Measurements from ENCODE around the gene ALDH3B1. TPM values are rescaled to one million over a fixed set of nuclear protein-coding genes. Genes with fewer than 3 reads are reported as not detected.
A peak's percentile ranks its signal among the peaks of the same experiment; 100 is the strongest.

Gene ALDH3B1
- total RNA-seq, 1 experiment from 2014 or later = not detected

DNA sequence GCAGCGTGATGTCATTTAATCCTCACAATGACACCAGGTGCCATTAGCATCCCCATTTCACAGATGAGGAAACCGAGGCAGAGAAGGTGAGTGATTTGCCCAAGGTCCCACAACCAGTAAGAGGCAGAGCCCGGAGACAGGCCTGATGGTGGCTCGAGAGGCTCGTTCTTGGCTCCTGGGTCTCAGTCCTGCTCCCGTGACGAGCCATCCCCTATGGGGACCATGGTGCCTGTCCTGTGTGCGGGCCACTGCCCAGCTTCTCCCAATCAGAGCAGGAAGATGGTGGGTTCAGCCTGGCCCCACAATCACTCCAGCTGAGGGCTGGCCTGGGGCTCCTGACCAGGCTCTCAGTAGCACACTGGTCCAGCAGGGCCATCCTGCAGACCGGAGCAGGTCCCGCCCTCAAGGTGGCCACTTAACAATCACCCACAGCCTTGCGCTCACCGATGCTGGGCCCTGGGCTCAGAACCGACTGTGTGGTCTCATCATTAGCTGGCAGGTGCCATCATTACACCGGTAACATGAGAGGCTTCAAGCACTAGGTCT, 3.6 kb downstream of the ALDH3B1 start:
- Mint-ChIP-seq H3K27me3 (ENCODE audit: low read depth) (peaks cover 2% of the 10 kb centered on the region), H3K27ac (peak overlapping the region in 1 of 3 experiments; percentile 30; a peak in 2 of 7 replicates), H3K36me3 (ENCODE audit: insufficient read depth in 1 of 3, low read depth in 3 of 3) (no peaks in the 10 kb centered on the region; a peak in 1 of 7 replicates), H3K9me3 (peaks cover 0 to 5% of the 10 kb centered on the region in 2 experiments; a peak in 1 of 5 replicates), H3K4me3 (peak overlapping the region in 1 of 2 experiments; percentile 42; a peak in 1 of 5 replicates), H3K4me1 (peaks cover 16 to 38% of the 10 kb centered on the region in 2 experiments)
- no peak overlapping the region for H3K9ac ChIP-seq (ENCODE audit: extremely low read depth, insufficient read length, low read length)
- H3T11ph ChIP-seq (ENCODE audit: low read length) = no peak overlapping the region
- no peak overlapping the region for H2BK20ac ChIP-seq (ENCODE audit: low read depth, low read length, poor library complexity, severe bottlenecking)
- no peak overlapping the region for H3K56ac ChIP-seq (ENCODE audit: insufficient read length, low read depth, low read length)
- H3K79me1 ChIP-seq (ENCODE audit: insufficient read depth, low read depth, low read length, poor library complexity, severe bottlenecking) = no peaks in the 10 kb centered on the region
- H3K4me1 ChIP-seq (ENCODE audit: insufficient read depth, low read length) = no peaks in the 10 kb centered on the region
- H3K27ac ChIP-seq (ENCODE audit: insufficient read length, low read depth, low read length) = no peak overlapping the region
- no peak overlapping the region for H3K18ac ChIP-seq (ENCODE audit: insufficient read length, low read depth, low read length)
- no peak overlapping the region for H3K4me2 ChIP-seq (ENCODE audit: insufficient read depth, insufficient read length, low read length)
- TF ChIP-seq, protein P1, sequence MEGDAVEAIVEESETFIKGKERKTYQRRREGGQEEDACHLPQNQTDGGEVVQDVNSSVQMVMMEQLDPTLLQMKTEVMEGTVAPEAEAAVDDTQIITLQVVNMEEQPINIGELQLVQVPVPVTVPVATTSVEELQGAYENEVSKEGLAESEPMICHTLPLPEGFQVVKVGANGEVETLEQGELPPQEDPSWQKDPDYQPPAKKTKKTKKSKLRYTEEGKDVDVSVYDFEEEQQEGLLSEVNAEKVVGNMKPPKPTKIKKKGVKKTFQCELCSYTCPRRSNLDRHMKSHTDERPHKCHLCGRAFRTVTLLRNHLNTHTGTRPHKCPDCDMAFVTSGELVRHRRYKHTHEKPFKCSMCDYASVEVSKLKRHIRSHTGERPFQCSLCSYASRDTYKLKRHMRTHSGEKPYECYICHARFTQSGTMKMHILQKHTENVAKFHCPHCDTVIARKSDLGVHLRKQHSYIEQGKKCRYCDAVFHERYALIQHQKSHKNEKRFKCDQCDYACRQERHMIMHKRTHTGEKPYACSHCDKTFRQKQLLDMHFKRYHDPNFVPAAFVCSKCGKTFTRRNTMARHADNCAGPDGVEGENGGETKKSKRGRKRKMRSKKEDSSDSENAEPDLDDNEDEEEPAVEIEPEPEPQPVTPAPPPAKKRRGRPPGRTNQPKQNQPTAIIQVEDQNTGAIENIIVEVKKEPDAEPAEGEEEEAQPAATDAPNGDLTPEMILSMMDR (conservative IDR thresholded peaks at IDR 0.05) = no peak
- H3K27me3 ChIP-seq (ENCODE audit: insufficient read depth, low read length) = no peaks in the 10 kb centered on the region
- no peak overlapping the region for H2BK15ac ChIP-seq (ENCODE audit: low read depth, low read length)
- H3K14ac ChIP-seq (ENCODE audit: insufficient read depth, low read length) = no peak overlapping the region; the same call in 1 of the 2 replicates
- no peak overlapping the region for H2AFZ ChIP-seq (ENCODE audit: low read length)
- no peak overlapping the region for H2BK120ac ChIP-seq (ENCODE audit: low read depth, low read length, poor library complexity, severe bottlenecking)
- H4K5ac ChIP-seq (ENCODE audit: insufficient read length, low read depth, low read length) = no peak overlapping the region
- H2BK12ac ChIP-seq (ENCODE audit: insufficient read length, low read depth, low read length) = no peak overlapping the region
- no CpG with 5 or more reads among the region's 14 CpGs for WGBS (ENCODE audit: extremely low coverage, insufficient read length, low lambda C conversion rate)
- DNase-seq = no peak
- H3K23ac ChIP-seq (ENCODE audit: insufficient read length, low read depth, low read length) = no peak overlapping the region
- no peaks in the 10 kb centered on the region for H3K23me2 ChIP-seq (ENCODE audit: insufficient read length, low read depth, low read length, poor library complexity, severe bottlenecking)
- no peak overlapping the region for H4K91ac ChIP-seq (ENCODE audit: insufficient read length, low read depth, low read length)
- H3K79me2 ChIP-seq (ENCODE audit: insufficient read depth, low read length) = no peaks in the 10 kb centered on the region
- no peak overlapping the region for H3K4ac ChIP-seq (ENCODE audit: low read depth, low read length)
- no peaks in the 10 kb centered on the region for H4K20me1 ChIP-seq (ENCODE audit: control insufficient read depth, insufficient read depth, insufficient read length)
- H4K8ac ChIP-seq (replicated peaks; ENCODE audit: insufficient read length, low read depth, low read length) = no peak overlapping the region
- H2AK5ac ChIP-seq (ENCODE audit: insufficient read length, low read length) = no peak overlapping the region
- H3K9me3 ChIP-seq (ENCODE audit: control insufficient read depth, low read depth, low read length) = no peaks in the 10 kb centered on the region
- H2BK5ac ChIP-seq (ENCODE audit: insufficient read length, low read length) = no peak overlapping the region

Measured in H9 (cell line).